Heart left ventricle (tissue), 16 donors: ENCODE measurements around the gene PDCD4. TPM values are rescaled to one million over a fixed set of nuclear protein-coding genes. Genes with fewer than 3 reads are reported as not detected.
"Not testable (repeated sequence)": the region's sequence is repeated elsewhere in the genome, so short reads cannot be mapped to it uniquely, and the experiment has no call there.

Experiments used
- ATAC-seq, 4 donors: fragments of 200-7000 bp; cut with Tn5 transposase; one replicate each; pipeline ENCODE4 v1.9.1; 2020 to 2022; ENCODE audit warnings: moderate library complexity in 4 of 4, mild to moderate bottlenecking in 3 of 4, moderate number of reproducible peaks in 1 of 4
- DNase-seq, 5 donors: peaks; one replicate each; pipeline ENCODE4 v3.0.0-alpha.2; 2020
- H3K27ac ChIP-seq, 12 donors: fragments of 200-600 bp; sonication (generic) in 4 of 12; one replicate each; pipeline versions ENCODE4 v1.5.0 to v1.8.0; 2016 to 2022; ENCODE audit warnings: mild to moderate bottlenecking in 2 of 12
- H3K27me3 ChIP-seq, 9 donors: fragments of 200-600 bp; sonication (generic) in 2 of 9; one replicate each; pipeline versions ENCODE4 v1.5.1 to v1.8.0; 2016 to 2022; ENCODE audit warnings: mild to moderate bottlenecking in 3 of 9
- H3K36me3 ChIP-seq, 9 donors: fragments of 200-600 bp; sonication (generic) in 2 of 9; one replicate each; pipeline versions ENCODE4 v1.5.0 to v1.8.0; 2018 to 2022; ENCODE audit warnings: mild to moderate bottlenecking in 2 of 9
- H3K4me1 ChIP-seq, 12 donors: fragments of 200-600 bp; sonication (generic) in 4 of 12; one replicate each; pipeline versions ENCODE4 v1.5.0 to v1.8.0; 2016 to 2022; ENCODE audit warnings: mild to moderate bottlenecking in 3 of 12
- H3K4me3 ChIP-seq, 12 donors: fragments of 200-600 bp; sonication (generic) in 4 of 12; one replicate each; pipeline versions ENCODE4 v1.5.0 to v1.8.0; 2017 to 2022; ENCODE audit warnings: mild to moderate bottlenecking in 9 of 12, moderate library complexity in 4 of 12
- H3K9me3 ChIP-seq, 12 donors: fragments of 200-600 bp; sonication (generic) in 4 of 12; one replicate each; pipeline versions ENCODE4 v1.5.0 to v1.8.0; 2016 to 2022; ENCODE audit warnings: mild to moderate bottlenecking in 1 of 12
- CTCF ChIP-seq, 12 donors: fragments of 200-600 bp; sonication (generic) in 4 of 12; IDR thresholded peaks; one replicate each; pipeline versions ENCODE4 v1.5.0 to v1.8.0; 2018 to 2022; ENCODE audit warnings: antibody characterized with exemption in 12 of 12, mild to moderate bottlenecking in 5 of 12
- POLR2A ChIP-seq, 2 donors: fragments of 450-650 bp; IDR thresholded peaks; one replicate each; pipeline ENCODE4 v1.6.1; 2017; ENCODE audit warnings: antibody characterized with exemption in 2 of 2, mild to moderate bottlenecking in 2 of 2, moderate library complexity in 2 of 2
- WGBS, 4 donors: extraction: QIAGEN DNeasy Blood & Tissue Kit in 2 of 4; methylation state at CpG; one replicate each; pipeline versions ENCODE4 v1.1.5 to v1.1.7; 2013 to 2018; 5-methylcytosine and 5-hydroxymethylcytosine counted together
- intact Hi-C, 10 donors: fragments of 100-400 bp; cut with DNase I; formaldehyde crosslinking; loops; one replicate each; pipeline versions ENCODE4 v1.11.1 to v1.14.2; 2022
- polyA plus RNA-seq, 2 donors: library from polyadenylated mRNA; stranded (reverse); fragments of 200-250 nt; gene quantifications; one replicate each; pipeline ENCODE4 v1.2.3, GENCODE V29; 2013
- total RNA-seq, 9 donors: library from RNA; depleted of rRNA in 2 of 9; stranded (reverse); fragments of >200 nt in 2 of 9; fragmentation: NEBNext Ultra II Directional in 3 of 9; extraction: Animal tissue kit (Norgen Biotek cat#: 25700) in 3 of 9; gene quantifications; one replicate each; pipeline versions ENCODE4 v1.1.0 to v1.2.4, GENCODE V29; 2016 to 2023
- donor health status: ischemic (EF 13 %, LVEDD 7.1; RV severe dilation, severe dysfunction).
- donor health status: healthy with polysubstance abuse.
- donor health status: DM: no; HTN: yes; CAD: no.
- donor health status: DM: no; HTN: no; CAD: no.
- donor health status: ischemic (EF 25% LVEDD 6.9; RV normal size, moderate dysfunction).
- donor health status: ischemic (EF 25% LVEDD 5.7; RV mildly dilated, moderate dysfunction).
- donor health status: healthy.
- donor health status: DM: yes; HTN: yes; CAD: no.
- donor health status: ischemic (EF 35%, LVEDD 5.7; RV mildly dilated, moderate dysfunction).
- donor health status: nonischemic (EF 11% LVEDD 7.7; RV severe dilation, severe dysfunction).
- donor health status: DM: yes; HTN: yes; CAD: no.
- donor health status: PGD.
- donor health status: ischemic (EF 29% LVEDD 5.4; RV normal size, mild dysfunction).
- donor health status: nonischemic (EF 23%, LVEDD 6.1; RV moderate dilation, normal function).

The PDCD4 gene
- total and polyA plus RNA-seq, 11 donors: 18.2 to 73.2 (median 42.6) TPM

GRCh38 chr10:110864662-110865140 is 7.0 kb upstream of the PDCD4 start:
- TF ChIP-seq POLR2A (IDR thresholded peaks at IDR 0.05): no peak
- TF ChIP-seq CTCF (IDR thresholded peaks at IDR 0.05): no peak

GRCh38 chr10:110865186-110865808 is 6.4 kb upstream of the PDCD4 start:
- 67 to 71% (median 69%) methylated on average over 6 of the region's 6 CpGs for WGBS, 4 donors
- no peak for TF ChIP-seq POLR2A (IDR thresholded peaks at IDR 0.05)
- TF ChIP-seq CTCF (IDR thresholded peaks at IDR 0.05): no peak
- ATAC-seq: peak; percentile 3 to 64 (median 46)
- Histone ChIP-seq H3K9me3 (no peaks in the 10 kb centered on the region), H3K27me3 (no peaks in the 10 kb centered on the region), H3K4me1 (peaks cover 0 to 99% (median 13%) of the 10 kb centered on the region in 12 donors), H3K27ac (peak overlapping the region; percentile 40 to 99 (median 66)), H3K4me3 (peak overlapping the region in 4 of 12 donors; percentile 7 to 42 (median 21)), H3K36me3 (no peaks in the 10 kb centered on the region)
- intact Hi-C loops: loop anchor here in 2 of 10 donors (5.0 to 10.0 kb wide), 2 partner anchors 38 to 60 kb away; no protein-coding TSS in a partner anchor
- no peak for DNase-seq

More at GRCh38 chr10:110864662-110865140, 7.0 kb upstream of the PDCD4 start:
- peak overlapping the region in 7 of 12 donors; percentile 1 to 42 (median 16) for H3K4me3 ChIP-seq
- ATAC-seq (peak in 2 of 4 donors; percentile 22 to 46), DNase-seq (no peak)
- H3K9me3 ChIP-seq: no peaks in the 10 kb centered on the region
- intact Hi-C loops: loop anchor here in 2 of 10 donors (5.0 to 10.0 kb wide), 2 partner anchors 37 to 60 kb away; no protein-coding TSS in a partner anchor
- H3K27ac ChIP-seq: peak overlapping the region; percentile 40 to 99 (median 66)
- WGBS, 4 donors: 50 to 60% (median 52%) methylated on average over 6 of the region's 6 CpGs
- H3K36me3 ChIP-seq: no peaks in the 10 kb centered on the region
- peaks cover 0 to 99% (median 16%) of the 10 kb centered on the region in 12 donors for H3K4me1 ChIP-seq
- H3K27me3 ChIP-seq: no peaks in the 10 kb centered on the region

- TF ChIP-seq POLR2A (IDR thresholded peaks at IDR 0.05) (no peak), CTCF (IDR thresholded peaks at IDR 0.05) (no peak)
Observed at GRCh38 chr10:110865809-110866482, 5.8 kb upstream of the PDCD4 start.

DNA sequence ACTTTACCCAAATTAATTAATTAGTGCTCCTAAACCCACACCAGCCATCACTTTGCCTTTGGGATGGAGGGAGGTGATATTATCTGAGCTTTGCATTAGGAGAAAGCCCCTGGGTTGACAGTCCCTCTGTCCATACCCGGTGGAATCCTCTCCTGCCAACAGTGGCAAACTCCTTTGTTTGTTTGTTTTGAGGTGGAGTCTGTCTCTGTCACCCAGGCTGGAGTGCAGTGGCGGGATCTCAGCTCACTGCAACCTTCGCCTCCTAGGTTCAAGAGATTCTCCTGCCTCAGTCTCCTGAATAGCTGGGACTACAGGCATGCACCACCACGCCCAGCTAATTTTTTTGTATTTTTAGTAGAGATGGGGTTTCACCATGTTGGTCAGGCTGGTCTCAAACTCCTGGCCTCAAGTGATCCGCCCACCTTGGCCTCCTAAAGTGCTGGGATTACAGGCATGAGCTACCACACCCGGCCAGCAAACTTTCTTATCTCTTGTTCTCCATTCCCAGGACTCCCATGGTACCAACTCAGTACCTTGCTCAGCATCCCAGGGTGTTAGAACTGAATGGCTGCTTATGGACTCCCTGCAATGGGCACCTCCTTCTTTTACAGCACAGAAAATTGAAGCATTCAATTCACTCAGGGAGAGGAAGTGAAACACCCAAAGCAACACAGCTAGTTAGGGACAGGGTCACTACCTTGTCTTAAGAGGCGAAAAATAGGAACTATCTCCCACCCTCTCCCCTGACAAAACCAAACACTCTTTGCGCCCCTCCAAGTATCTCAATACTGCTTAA is 4.5 kb upstream of the PDCD4 start:
- not testable (repeated sequence) for DNase-seq, H3K4me3 ChIP-seq, ATAC-seq, H3K27me3 ChIP-seq, H3K36me3 ChIP-seq, H3K9me3 ChIP-seq
- Histone ChIP-seq H3K27ac (peak overlapping the region in 3 of 12 donors; percentile 5 to 99 (median 9)), H3K4me1 (peaks cover 0 to 91% (median 13%) of the 10 kb centered on the region in 12 donors)
- intact Hi-C loops: loop anchor here in 2 of 10 donors (5.0 to 10.0 kb wide), 2 partner anchors 40 to 62 kb away; no protein-coding TSS in a partner anchor
- WGBS, 4 donors: 80 to 88% (median 87%) methylated on average over 8 of the region's 8 CpGs

More at GRCh38 chr10:110865809-110866482, 5.8 kb upstream of the PDCD4 start:
- H3K4me3 ChIP-seq: no peak overlapping the region
- ATAC-seq (no peak), DNase-seq (no peak)
- intact Hi-C loops: loop anchor here in 2 of 10 donors (5.0 to 10.0 kb wide), 2 partner anchors 39 to 61 kb away; no protein-coding TSS in a partner anchor
- WGBS, 4 donors: 77 to 86% (median 82%) methylated on average over 4 of the region's 4 CpGs
- no peaks in the 10 kb centered on the region for H3K36me3 ChIP-seq
- peak overlapping the region in 6 of 12 donors; percentile 9 to 99 (median 62) for H3K27ac ChIP-seq
- H3K9me3 ChIP-seq: no peaks in the 10 kb centered on the region
- peaks cover 0 to 99% (median 12%) of the 10 kb centered on the region in 12 donors for H3K4me1 ChIP-seq
- no peaks in the 10 kb centered on the region for H3K27me3 ChIP-seq
